Neuron (in vitro differentiated cells): ENCODE data around the gene RPS6KA2.

ENCODE experiments used
- H2AFZ ChIP-seq: one replicate; pipeline ENCODE4 v1.6.1; 2013; ENCODE audit warnings: low read depth, mild to moderate bottlenecking, inconsistent platforms, low read length, moderate library complexity
- H3K27me3 ChIP-seq: one replicate; pipeline ENCODE4 v1.6.1; 2013; ENCODE audit warnings: low read length; ENCODE audit not compliant: insufficient read depth
- H3K36me3 ChIP-seq: one replicate; pipeline ENCODE4 v1.6.1; 2013; ENCODE audit warnings: low read length; ENCODE audit not compliant: insufficient read depth
- H3K4me1 ChIP-seq: one replicate; pipeline ENCODE4 v1.6.1; 2013; ENCODE audit warnings: low read length; ENCODE audit not compliant: insufficient read depth
- H3K4me3 ChIP-seq: 2 replicates; pipeline ENCODE4 v1.5.1; 2013; ENCODE audit warnings: mild to moderate bottlenecking, low read length, moderate library complexity
- H3K9me3 ChIP-seq: one replicate; pipeline ENCODE4 v1.6.1; 2013; ENCODE audit warnings: low read length

RPS6KA2 gene

DNA sequence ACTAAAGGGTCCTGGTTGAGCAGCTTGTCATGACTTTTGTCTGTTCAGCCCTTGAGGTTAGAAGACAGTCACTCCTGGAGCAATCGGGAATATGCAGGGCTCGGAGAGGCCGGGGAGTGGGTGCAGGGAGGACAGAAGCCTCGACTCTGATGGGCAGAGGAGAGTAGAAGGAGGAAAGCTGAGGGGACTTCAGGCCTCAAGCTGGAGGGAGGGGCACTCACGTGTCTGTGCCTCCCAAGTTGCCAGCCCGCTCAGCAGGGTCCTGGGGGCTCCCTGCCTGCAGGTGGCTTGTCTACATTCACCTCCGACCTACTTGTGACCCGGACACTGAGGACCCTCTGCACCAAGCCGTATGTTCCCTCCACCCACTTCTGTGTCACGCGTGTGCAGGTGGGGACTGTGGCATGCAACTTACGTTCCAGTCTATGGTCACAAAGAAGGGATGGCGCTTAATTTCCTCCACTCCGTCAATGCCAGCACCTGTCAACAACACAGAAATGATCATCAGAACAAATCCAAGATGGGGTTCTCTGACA is 157.6 kb downstream of the RPS6KA2 start:
- Histone ChIP-seq H3K36me3 (peaks cover 35% of the 10 kb centered on the region), H3K4me3 (no peak overlapping the region), H2AFZ (no peak overlapping the region), H3K27me3 (no peaks in the 10 kb centered on the region), H3K9me3 (no peaks in the 10 kb centered on the region), H3K4me1 (no peaks in the 10 kb centered on the region)

DNA sequence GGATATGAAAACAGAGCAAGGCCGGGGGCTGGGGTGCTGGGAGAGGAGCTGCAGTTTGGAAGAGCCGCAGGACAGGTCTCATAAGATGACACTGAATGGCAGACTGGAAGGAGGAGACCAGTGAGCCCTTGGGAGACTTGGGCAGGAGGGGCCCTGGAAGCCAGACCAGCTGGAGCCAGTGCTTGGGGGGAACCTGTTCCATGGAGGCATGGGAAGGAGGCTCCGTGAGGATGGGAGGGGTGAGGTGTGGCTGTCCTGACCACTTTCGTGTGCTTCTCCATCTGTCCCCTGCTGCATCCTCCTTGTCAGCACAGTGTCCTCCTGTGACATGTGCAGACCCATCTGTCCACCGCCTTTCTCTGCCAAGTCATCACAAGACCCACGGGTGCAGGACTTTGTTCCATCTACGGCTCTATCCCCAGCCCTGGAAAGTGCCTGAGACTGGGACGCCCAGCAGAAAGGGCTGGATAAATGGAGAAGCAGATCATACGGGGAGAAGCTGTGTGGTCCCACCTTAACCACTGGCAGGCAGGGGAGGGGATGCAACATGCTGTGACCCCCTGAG is 159.5 kb downstream of the RPS6KA2 start:
- Histone ChIP-seq H3K4me1 (no peaks in the 10 kb centered on the region), H3K27me3 (no peaks in the 10 kb centered on the region), H2AFZ (no peak overlapping the region), H3K4me3 (no peak overlapping the region), H3K36me3 (peaks cover 49% of the 10 kb centered on the region), H3K9me3 (no peaks in the 10 kb centered on the region)

DNA sequence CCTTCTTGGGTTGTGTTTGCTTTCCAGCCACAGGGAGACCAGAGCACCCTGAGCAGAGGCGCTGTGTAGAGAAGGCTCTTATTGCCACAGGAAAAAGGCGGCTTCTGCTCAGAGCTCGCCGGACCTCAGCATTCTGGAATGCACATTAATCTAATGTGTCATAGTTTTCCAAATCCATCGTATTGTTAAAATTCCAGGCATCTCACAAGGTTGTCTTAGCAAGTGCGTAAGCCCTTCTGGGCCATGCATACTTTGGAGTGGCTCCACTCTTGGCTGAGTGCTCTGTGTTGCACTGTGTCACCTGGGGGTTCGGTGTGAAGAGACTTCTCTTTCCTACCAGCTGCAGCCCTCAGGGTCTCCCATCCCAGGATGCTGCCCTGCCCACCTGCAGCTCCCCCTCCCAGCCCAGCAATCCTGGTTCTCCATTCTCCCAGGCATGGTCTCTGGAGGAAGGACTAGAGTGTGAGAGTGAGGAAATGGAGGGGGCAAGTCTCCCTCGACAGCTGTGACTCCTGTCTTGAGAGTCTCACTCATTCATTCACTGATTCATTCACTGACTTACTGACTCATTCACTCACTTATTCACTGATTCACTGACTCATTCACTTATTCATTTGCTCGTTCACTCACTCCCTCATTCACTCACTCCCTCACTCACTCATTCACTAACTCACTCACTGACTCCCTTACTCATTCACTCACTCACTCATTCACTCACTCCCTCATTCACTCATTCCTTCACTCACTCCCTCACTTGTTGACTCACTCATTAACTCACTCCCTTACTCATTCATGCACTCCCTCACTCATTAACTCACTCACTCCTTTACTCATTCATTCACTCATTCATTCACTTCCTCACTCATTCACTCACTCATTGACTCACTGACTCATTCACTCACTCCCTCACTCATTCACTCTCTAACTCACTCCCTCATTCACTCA is 160.6 kb downstream of the RPS6KA2 start:
- no peaks in the 10 kb centered on the region for H3K27me3 ChIP-seq
- H3K9me3 ChIP-seq, result no peaks in the 10 kb centered on the region
- no peak overlapping the region for H2AFZ ChIP-seq
- no peaks in the 10 kb centered on the region for H3K4me1 ChIP-seq
- no peak overlapping the region for H3K4me3 ChIP-seq
- peaks cover 52% of the 10 kb centered on the region for H3K36me3 ChIP-seq

DNA sequence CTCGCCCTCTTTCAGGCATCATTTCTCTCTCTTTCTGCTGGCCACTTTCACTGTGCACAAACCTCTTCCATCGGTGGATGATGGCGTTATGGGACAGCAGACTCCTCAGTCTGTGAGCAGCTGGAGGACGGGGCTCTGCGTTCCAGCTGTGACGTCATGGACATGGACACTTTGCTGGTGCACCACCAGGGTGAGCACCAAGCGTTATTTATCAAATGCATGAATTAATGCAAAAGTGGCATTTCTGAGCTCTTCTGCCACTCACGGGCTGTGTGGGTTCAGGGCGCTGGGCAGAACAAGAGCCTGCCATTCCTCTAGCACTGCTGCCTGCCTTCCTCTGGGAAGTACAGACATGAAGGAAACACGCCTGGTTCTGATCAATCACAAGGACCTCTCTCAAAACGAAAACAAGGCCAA is 161.4 kb downstream of the RPS6KA2 start:
- Histone ChIP-seq H3K36me3 (peaks cover 52% of the 10 kb centered on the region), H3K4me3 (no peak overlapping the region), H3K4me1 (no peaks in the 10 kb centered on the region), H2AFZ (no peak overlapping the region), H3K9me3 (no peaks in the 10 kb centered on the region), H3K27me3 (no peaks in the 10 kb centered on the region)

DNA sequence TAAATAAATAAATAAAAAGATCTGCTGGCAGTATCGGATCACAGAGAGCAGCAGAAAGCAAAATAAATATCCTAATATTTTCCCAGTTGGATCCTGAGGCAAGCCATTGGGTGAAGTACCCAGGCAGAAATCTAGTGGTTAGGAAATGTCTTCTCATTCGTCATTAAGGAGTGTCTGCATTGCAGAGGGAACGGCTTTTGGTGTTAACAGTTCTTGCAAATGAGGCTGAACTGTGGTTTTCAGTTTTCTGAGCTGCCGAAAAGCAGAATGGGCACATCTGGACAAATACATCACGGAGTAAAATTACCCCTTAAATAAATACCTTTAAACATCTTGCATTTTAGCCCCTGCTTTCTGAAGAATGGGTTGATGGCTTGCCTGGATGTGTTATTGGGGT is 162.1 kb downstream of the RPS6KA2 start:
- H3K9me3 ChIP-seq, result no peaks in the 10 kb centered on the region
- no peak overlapping the region for H2AFZ ChIP-seq
- H3K36me3 ChIP-seq, result peaks cover 52% of the 10 kb centered on the region
- no peaks in the 10 kb centered on the region for H3K4me1 ChIP-seq
- H3K27me3 ChIP-seq, result no peaks in the 10 kb centered on the region
- no peak overlapping the region for H3K4me3 ChIP-seq

DNA sequence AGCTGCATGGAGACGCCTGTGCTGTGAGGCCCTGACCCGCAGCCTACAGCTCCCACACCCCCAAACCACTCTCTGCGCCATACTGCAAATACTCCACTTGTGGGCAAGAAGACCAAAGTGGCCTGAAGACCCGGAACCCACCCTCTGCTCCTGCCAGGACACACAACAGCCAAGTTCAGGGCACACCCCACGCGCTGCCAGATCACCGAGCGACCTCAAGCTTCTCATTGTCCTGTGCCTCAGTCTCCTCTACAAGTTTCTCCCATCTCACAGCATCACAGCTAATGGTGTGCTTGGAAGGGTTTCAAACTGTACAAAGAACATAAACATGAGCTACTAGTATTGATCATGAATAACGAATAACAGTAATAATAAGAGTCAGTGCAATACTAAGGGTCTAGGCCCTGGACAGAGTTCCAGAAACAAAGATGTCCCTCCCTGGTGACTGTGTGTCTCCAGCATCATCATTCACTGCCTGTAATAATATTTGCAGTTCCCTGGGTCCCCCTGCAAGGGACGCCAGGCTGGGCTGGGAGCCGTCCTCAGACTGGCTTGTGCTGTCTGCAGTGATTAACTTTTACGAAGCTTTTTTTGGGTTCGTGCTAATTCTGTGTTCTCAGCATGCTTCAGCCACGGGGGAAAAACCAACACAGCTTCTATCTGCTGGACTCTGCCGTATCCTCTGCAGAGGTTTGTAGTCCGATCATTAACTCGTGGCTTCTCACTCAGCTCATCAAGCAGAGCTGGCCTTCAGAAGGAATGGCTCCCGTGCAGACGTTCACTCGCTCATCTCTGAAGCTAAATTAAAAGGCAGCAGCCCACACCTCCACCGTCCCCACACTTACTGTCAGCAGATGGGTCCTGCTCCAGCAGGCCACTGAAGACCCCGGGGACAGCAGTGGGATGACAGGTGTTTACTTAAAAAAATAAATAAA is 162.7 kb downstream of the RPS6KA2 start:
- no peak overlapping the region for H3K4me3 ChIP-seq
- no peaks in the 10 kb centered on the region for H3K27me3 ChIP-seq
- H3K4me1 ChIP-seq, result no peaks in the 10 kb centered on the region
- peaks cover 2% of the 10 kb centered on the region for H3K9me3 ChIP-seq
- no peak overlapping the region for H2AFZ ChIP-seq
- peaks cover 47% of the 10 kb centered on the region for H3K36me3 ChIP-seq

DNA sequence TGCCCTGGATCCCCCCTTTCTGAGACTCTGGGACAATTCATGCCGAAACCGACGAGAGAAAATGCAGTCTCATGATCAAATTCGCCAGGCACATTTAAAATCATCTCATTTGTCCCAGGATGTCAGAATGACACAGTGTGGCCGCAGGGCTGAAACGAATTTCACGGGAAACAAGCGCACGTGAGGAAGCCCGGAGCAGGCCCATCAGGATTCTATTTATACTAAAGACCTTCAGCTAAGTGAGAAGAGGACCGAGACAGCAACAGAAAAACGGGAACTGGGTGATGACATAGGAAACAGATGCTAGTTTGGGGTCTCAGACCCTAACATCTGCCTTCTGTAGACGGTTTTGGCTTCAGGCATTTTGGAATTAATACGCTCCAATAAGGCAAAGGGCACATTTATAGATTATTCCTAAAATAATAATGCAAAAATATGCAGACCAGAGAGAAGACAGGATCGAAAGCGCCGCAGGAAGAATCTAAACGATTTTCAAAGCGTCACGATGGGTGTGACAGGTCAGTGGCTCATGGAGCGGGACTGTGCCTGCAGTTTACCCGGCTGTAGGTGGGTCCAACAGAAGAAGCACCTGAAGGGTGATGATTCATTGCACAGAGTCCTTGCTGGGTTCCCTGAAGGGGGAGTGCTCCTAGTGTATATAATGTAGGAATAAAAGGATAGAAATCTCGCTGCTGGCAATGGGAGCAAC is 163.5 kb downstream of the RPS6KA2 start:
- H3K27me3 ChIP-seq, result no peaks in the 10 kb centered on the region
- peaks cover 48% of the 10 kb centered on the region for H3K36me3 ChIP-seq
- H3K4me3 ChIP-seq, result no peak overlapping the region
- peaks cover 4% of the 10 kb centered on the region for H3K9me3 ChIP-seq
- no peak overlapping the region for H2AFZ ChIP-seq
- H3K4me1 ChIP-seq, result no peaks in the 10 kb centered on the region

DNA sequence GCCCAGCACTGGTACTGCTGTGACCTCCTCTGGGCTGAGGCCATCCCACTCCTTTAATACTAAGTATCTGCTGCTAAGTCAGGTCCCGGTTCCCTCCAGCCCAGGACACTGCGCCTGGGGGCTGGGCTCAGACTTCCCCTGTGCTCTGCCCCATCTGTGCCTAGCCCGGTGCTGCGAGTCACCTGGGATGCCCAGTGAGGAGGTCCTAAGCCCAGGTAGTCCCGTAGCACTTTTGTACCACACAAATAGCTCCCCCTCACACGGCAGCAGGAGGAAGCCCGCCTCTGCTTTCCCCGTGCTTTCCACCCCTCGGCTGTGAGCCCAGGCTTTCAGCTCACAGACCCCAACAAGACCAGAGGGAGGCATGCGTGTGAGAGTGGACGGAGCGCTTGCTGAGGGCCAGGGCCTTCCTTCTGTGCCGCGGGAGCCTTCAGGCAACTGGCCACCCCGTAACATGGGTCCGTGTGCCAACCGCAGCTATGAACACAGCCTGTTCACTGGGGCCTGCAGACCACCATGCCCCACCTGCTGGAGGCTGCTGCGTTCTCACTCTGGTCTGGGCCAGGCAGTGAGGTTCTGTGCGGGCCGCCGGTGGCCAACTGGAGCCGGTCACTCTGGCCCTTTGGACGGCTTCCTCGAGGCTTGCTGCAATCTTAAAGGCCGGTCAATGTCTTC is 164.5 kb downstream of the RPS6KA2 start:
- Histone ChIP-seq H3K36me3 (peaks cover 53% of the 10 kb centered on the region), H2AFZ (no peak overlapping the region), H3K4me3 (no peak overlapping the region), H3K27me3 (no peaks in the 10 kb centered on the region), H3K9me3 (peaks cover 11% of the 10 kb centered on the region), H3K4me1 (no peaks in the 10 kb centered on the region)

DNA sequence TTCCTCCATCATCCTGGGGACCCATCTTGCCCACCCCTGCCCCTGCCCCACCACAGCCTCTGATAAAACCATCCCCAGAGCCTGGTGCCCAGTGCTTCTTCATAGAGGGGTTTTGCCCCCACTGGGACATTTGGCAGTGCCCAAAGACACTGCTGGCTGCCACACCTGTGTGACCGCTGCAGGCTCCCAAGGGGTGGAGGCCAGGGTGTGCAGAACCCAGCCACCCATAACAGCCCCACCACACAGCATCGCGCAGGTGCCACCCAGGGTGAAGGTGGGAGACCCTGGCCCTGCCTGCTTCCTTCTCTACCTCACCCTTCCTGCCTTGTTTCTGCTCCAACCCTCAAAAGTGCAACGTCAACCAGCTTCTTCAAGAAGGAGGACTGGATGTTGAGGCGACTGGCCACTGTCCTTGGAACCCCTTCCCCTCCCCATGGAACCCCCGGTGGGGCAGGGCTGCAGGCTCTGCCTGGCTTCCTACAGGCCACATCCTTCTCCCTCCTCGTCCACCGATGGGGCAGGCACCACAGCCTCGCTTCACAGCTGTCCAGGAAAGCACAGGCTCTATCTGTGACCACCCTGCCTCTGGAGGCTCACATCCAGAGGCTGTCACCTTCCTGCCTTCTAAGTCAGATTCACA is 165.1 kb downstream of the RPS6KA2 start:
- H3K4me3 ChIP-seq, result no peak overlapping the region

DNA sequence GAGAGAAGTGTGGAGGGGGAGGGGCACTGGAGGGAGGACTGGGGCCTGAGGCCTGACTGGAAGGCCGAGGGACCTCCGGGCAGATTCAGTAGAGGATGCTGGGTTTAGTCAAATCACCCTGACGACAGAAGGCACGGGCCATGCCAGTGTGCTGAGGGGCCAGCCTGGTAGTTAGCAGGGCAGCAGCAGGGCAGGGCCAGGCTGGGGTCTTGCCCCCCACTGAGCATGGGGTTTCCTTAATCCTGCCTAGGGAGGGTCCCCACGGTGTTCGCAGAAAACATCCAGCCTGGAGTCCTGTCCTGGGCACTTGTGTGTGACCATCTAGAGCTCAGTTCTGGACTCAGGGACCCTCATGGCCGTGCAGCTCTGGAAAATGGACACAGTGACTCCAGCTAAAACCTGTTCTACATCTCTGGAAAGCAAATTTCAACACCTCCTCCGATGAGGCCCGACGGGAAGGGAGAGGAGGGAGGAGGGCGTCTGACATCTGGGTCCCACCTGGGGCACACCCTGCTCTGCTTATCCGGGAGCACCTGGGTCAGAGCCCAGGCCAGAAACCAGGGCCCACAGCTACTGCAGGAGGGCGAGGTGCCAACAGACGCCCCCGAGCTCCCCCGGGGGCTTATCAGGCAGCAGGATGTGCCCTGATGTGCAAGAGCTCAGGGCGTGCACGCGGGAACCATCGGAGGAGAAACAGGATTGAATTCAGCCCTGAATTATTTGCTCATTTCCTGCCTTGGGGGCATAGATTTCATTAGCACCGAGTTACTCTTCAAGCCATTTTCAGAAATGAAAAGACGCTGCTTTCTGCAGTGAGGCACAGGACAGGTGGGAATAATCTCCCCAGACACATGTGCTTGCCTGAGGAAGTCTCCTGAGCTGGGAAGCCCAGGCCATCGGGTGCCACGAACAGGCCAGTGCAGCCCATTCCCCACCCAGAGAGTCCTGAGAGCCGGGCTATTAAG is 166.3 kb downstream of the RPS6KA2 start:
- no peak overlapping the region for H3K4me3 ChIP-seq
- no peaks in the 10 kb centered on the region for H3K27me3 ChIP-seq
- peaks cover 13% of the 10 kb centered on the region for H3K9me3 ChIP-seq
- H2AFZ ChIP-seq, result no peak overlapping the region
- H3K36me3 ChIP-seq, result peaks cover 52% of the 10 kb centered on the region
- H3K4me1 ChIP-seq, result no peaks in the 10 kb centered on the region

More for the DNA sequence above, 165.1 kb downstream of the RPS6KA2 start:
- Histone ChIP-seq H2AFZ (no peak overlapping the region), H3K9me3 (peaks cover 13% of the 10 kb centered on the region), H3K27me3 (no peaks in the 10 kb centered on the region), H3K4me1 (no peaks in the 10 kb centered on the region), H3K36me3 (peaks cover 57% of the 10 kb centered on the region)

DNA sequence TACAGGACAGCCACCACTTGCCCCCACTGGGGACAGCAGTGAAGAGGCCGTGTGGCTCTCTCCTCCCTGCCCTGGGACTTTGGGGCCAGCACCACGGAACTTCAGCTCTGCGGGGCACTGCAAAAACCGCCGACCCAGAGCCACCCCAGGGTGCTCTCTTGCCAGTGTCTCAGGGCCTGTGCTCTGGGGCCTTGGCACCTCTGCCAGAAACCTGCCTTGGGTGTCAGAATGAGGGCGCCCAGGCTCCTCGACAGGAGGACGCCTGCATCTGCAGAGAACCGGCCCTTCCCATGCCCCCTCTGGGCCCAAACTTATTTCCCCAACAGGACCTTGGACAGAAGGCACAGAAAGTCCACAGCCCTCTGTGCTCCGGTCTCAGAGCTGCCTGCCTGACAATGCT is 167.1 kb downstream of the RPS6KA2 start:
- Histone ChIP-seq H3K9me3 (peaks cover 13% of the 10 kb centered on the region), H3K4me3 (no peak overlapping the region), H3K27me3 (no peaks in the 10 kb centered on the region), H3K4me1 (no peaks in the 10 kb centered on the region), H2AFZ (no peak overlapping the region), H3K36me3 (peaks cover 46% of the 10 kb centered on the region)
